HCT116 (cell line): ENCODE data around the gene ZNF675. TPM values are rescaled to one million over a fixed set of nuclear protein-coding genes. Genes with fewer than 3 reads are reported as not detected.

Experiments
- ATAC-seq: fragments of 200-7000 bp; cut with Tn5 transposase; 2 replicates; pipeline ENCODE4 v1.9.1; 2020; ENCODE audit warnings: mild to moderate bottlenecking, moderate library complexity
- BruUV-seq: library from RNA; stranded (reverse); fragments of 400-500 nt; replicated peaks from 2 replicates; lab custom pipeline; 2021; lab: Mats Ljungman, UMichigan
- CTCF ChIA-PET: fragments of 300-600 bp; sonication (Branson Sonifier 250); formaldehyde crosslinking; loops from one replicate; lab custom pipeline; 2021; ENCODE audit warnings: antibody characterized with exemption; lab: Charles Lee
- POLR2A ChIA-PET: fragments of 300-600, 350-600 bp; sonication (Branson Sonifier 250); formaldehyde crosslinking; loops from one replicate; lab custom pipeline; 2021; ENCODE audit warnings: antibody characterized with exemption; lab: Charles Lee
- RAD21 ChIA-PET, 2 experiments: fragments of 300-600 bp; sonication (Branson Sonifier 250); formaldehyde crosslinking; loops; one replicate each; lab custom pipeline; 2023; ENCODE audit warnings: low total read pairs in 2 of 2; ENCODE audit not compliant: uncharacterized antibody in 2 of 2, unreplicated experiment in 2 of 2, low non-redundant PET in 1 of 2; lab: Charles Lee
- DNase-seq: peaks from one replicate; pipeline ENCODE4 v3.0.0-alpha.2; 2010; ENCODE audit warnings: low read depth, low spot score
- H2AFZ ChIP-seq: fragments of 200-600 bp; shearing (Covaris generic), sonication (generic); 2 replicates; pipeline ENCODE4 v1.6.1; 2017; ENCODE audit warnings: low read depth, mixed run types, mixed read lengths, antibody characterized with exemption, low read length; ENCODE audit not compliant: poor library complexity, severe bottlenecking
- H3K27ac ChIP-seq: 2 replicates; pipeline ENCODE4 v1.5.1; 2012; ENCODE audit warnings: low read depth, low read length
- H3K27me3 ChIP-seq: fragments of 200-600 bp; sonication (generic); 2 replicates; pipeline ENCODE4 v1.6.1; 2016; ENCODE audit warnings: mixed run types, low read length, mixed read lengths; ENCODE audit not compliant: insufficient read depth
- H3K36me3 ChIP-seq, 2 experiments: fragments of 200-500 bp in 1 of 2; fragments of 200-600 bp in 1 of 2; sonication (Bioruptor generic) in 1 of 2; sonication (generic) in 1 of 2; 2 replicates each; pipeline versions ENCODE4 v1.5.1 to v1.6.1; 2014 to 2016; ENCODE audit warnings: low read length in 2 of 2, inconsistent platforms in 1 of 2, mixed read lengths in 1 of 2, mixed run types in 1 of 2; ENCODE audit not compliant: insufficient read depth in 2 of 2, control insufficient read depth in 1 of 2
- H3K4me1 ChIP-seq, 2 experiments: fragments of 200-600 bp in 1 of 2; sonication (generic) in 1 of 2; 2 replicates each; pipeline versions ENCODE4 v1.5.1 to v1.6.1; 2012 to 2017; ENCODE audit warnings: low read length in 2 of 2, inconsistent platforms in 1 of 2, mild to moderate bottlenecking in 1 of 2, mixed read lengths in 1 of 2, mixed run types in 1 of 2, moderate library complexity in 1 of 2; ENCODE audit not compliant: insufficient read depth in 2 of 2, control insufficient read depth in 1 of 2
- H3K4me2 ChIP-seq: fragments of 200-600 bp; sonication (generic); 2 replicates; pipeline ENCODE4 v1.6.1; 2017; ENCODE audit warnings: mixed run types, low read length, mixed read lengths
- H3K4me3 ChIP-seq, 2 experiments: fragments of 200-600 bp in 1 of 2; sonication (generic) in 1 of 2; replicated peaks in 1 of 2; 2 replicates each; pipeline ENCODE4 v1.5.1; 2011 to 2016; ENCODE audit warnings: low read length in 2 of 2, control low read depth in 1 of 2, low read depth in 1 of 2, mild to moderate bottlenecking in 1 of 2, mixed read lengths in 1 of 2, mixed run types in 1 of 2
- H3K79me2 ChIP-seq: fragments of 200-600 bp; sonication (generic); 2 replicates; pipeline ENCODE4 v1.6.1; 2017; ENCODE audit warnings: mild to moderate bottlenecking, mixed run types, low read length, moderate library complexity, mixed read lengths; ENCODE audit not compliant: insufficient read depth
- H3K9ac ChIP-seq: fragments of 200-600 bp; sonication (generic); 2 replicates; pipeline ENCODE4 v1.6.1; 2016; ENCODE audit warnings: low read length, mixed read lengths
- H3K9me2 ChIP-seq: fragments of 200-600 bp; sonication (generic), shearing (Covaris generic); 2 replicates; pipeline ENCODE4 v1.6.1; 2017; ENCODE audit warnings: mixed run types, mild to moderate bottlenecking, moderate library complexity; ENCODE audit not compliant: insufficient read depth
- H3K9me3 ChIP-seq, 2 experiments: fragments of 200-500 bp in 1 of 2; fragments of 200-600 bp in 1 of 2; sonication (Bioruptor generic) in 1 of 2; sonication (generic) in 1 of 2; 2 replicates each; pipeline ENCODE4 v1.6.1; 2014 to 2017; ENCODE audit warnings: low read length in 2 of 2, mixed read lengths in 2 of 2, inconsistent platforms in 1 of 2, low read depth in 1 of 2, mild to moderate bottlenecking in 1 of 2, mixed run types in 1 of 2, moderate library complexity in 1 of 2; ENCODE audit not compliant: control insufficient read depth in 1 of 2, insufficient read depth in 1 of 2
- H4K20me1 ChIP-seq: fragments of 200-600 bp; sonication (generic), shearing (Covaris generic); 2 replicates; pipeline ENCODE4 v1.6.1; 2017; ENCODE audit warnings: mixed run types, mild to moderate bottlenecking, moderate library complexity; ENCODE audit not compliant: insufficient read depth
- EGR1 ChIP-seq: IDR thresholded peaks from 2 replicates; pipeline ENCODE4 v1.6.1; 2012; ENCODE audit warnings: low read depth
- POLR2A ChIP-seq: IDR thresholded peaks from 2 replicates; pipeline ENCODE4 v1.7.0; 2011; ENCODE audit warnings: borderline replicate concordance; ENCODE audit not compliant: insufficient read depth, insufficient read length; ENCODE audit errors: extremely low read depth
- RAD21 ChIP-seq: IDR thresholded peaks from 2 replicates; pipeline ENCODE4 v1.6.1; 2012; ENCODE audit warnings: low read depth, mild to moderate bottlenecking
- SRF ChIP-seq: IDR thresholded peaks from 2 replicates; pipeline ENCODE4 v1.6.1; 2012; ENCODE audit warnings: low read depth
- ZFX ChIP-seq: fragments of 450-650 bp; IDR thresholded peaks from 2 replicates; pipeline ENCODE4 v1.6.1; 2017
- intact Hi-C: fragments of 100-400 bp; cut with micrococcal nuclease; formaldehyde crosslinking; loops from 2 replicates; pipeline ENCODE4 v1.10.0; 2022
- total RNA-seq: library from RNA; stranded (reverse); gene quantifications from one replicate; pipeline ENCODE4 v1.2.1, GENCODE V29; 2021; ENCODE audit not compliant: unreplicated experiment
- TF ChIP-seq, protein P1 (sequence below): IDR thresholded peaks from 2 replicates; pipeline ENCODE4 v1.6.1; 2012

The ZNF675 gene
- total RNA-seq, 1 experiment from 2014 or later, result 4.9 TPM

DNA sequence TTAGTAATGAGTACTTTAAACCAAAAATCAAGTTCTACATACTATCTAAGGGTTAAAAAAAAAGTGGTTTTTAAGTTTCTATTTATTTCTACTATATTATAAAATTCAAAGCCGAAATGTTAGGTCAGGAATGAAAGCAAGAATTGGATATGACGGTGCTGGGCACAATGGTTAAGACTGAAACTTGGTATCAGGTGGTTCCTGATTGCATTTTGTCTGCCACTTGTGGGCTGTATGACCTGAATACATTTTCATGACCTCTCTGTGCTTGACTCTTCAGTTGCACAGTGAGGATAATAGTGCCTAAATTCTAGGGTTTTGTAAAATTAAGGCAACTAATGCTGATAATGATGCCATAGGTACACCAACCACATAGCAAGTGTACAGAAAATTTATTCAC, 22.3 kb upstream of the ZNF675 start:
- H3K9ac ChIP-seq, result no peak overlapping the region
- RAD21 ChIA-PET, result no interaction called here
- no peaks in the 10 kb centered on the region for H3K9me2 ChIP-seq
- no peak overlapping the region for H3K4me2 ChIP-seq
- H3K9me3 ChIP-seq, result no peaks in the 10 kb centered on the region; a peak in 1 of 4 replicates
- POLR2A ChIA-PET, result no interaction called here
- ATAC-seq (no peak), DNase-seq (no peak)
- H3K79me2 ChIP-seq, result no peaks in the 10 kb centered on the region
- no peak overlapping the region for H3K4me3 ChIP-seq
- H4K20me1 ChIP-seq, result no peaks in the 10 kb centered on the region
- CTCF ChIA-PET, result no interaction called here
- no TSS peak for BruUV-seq
- intact Hi-C loops, result no loop called here
- no peak overlapping the region for H3K27ac ChIP-seq
- H3K27me3 ChIP-seq, result no peaks in the 10 kb centered on the region
- H3K4me1 ChIP-seq, result no peaks in the 10 kb centered on the region
- TF ChIP-seq ZFX, result no peak
- no peak overlapping the region for H2AFZ ChIP-seq
- H3K36me3 ChIP-seq, result no peaks in the 10 kb centered on the region

DNA sequence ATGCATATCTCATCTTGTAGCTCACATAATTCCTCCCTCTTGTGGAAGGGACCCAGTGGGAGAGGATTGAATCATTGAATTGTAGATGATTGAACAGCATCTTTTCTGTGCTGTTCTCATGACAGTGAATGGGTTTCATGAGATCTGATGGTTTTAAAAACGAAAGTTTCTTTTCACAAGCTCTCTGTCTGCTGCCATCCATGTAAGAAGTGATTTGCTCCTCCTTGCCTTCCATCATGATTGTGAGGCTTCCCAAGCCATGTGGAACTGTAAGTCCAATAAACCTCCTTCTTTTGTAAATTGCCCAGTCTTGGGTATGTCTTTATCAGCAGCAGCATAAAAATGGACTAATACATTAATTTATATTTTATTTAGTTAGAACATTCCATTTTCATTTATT, 19.6 kb upstream of the ZNF675 start:
- no peak for ATAC-seq

DNA sequence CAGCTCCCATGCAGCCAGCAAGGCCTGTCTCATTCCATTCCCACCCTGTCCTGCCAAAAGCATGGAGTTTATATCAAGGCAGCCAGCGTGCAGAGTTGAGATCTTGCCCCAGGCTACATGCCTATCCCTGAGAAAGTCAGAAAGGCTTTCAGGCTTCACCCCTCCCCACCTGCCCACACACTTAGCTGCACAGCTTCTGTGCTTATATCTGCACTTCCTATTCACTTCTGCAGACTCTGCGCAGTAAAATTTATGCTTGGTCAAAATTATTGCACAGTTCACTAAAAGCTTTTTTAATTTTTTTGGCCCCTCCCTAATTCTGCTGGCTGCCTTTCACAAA, 12.5 kb upstream of the ZNF675 start:
- no peak overlapping the region for H3K27ac ChIP-seq
- no peaks in the 10 kb centered on the region for H3K27me3 ChIP-seq
- no peaks in the 10 kb centered on the region for H3K79me2 ChIP-seq
- RAD21 ChIA-PET, result no interaction called here
- no peaks in the 10 kb centered on the region for H3K36me3 ChIP-seq
- DNase-seq (no peak), ATAC-seq (no peak)
- intact Hi-C loops, result no loop called here
- no peak for TF ChIP-seq ZFX
- no peak for TF ChIP-seq EGR1
- TF ChIP-seq RAD21, result no peak
- TF ChIP-seq POLR2A, result no peak
- no peaks in the 10 kb centered on the region for H3K9me2 ChIP-seq
- H2AFZ ChIP-seq, result no peak overlapping the region
- H3K9me3 ChIP-seq, result peaks cover 4 to 10% of the 10 kb centered on the region in 2 experiments; a peak in 2 of 4 replicates
- POLR2A ChIA-PET, result no interaction called here
- H3K4me2 ChIP-seq, result no peak overlapping the region
- no TSS peak for BruUV-seq
- H4K20me1 ChIP-seq, result no peaks in the 10 kb centered on the region
- no peak overlapping the region for H3K9ac ChIP-seq
- no peak overlapping the region for H3K4me3 ChIP-seq
- CTCF ChIA-PET, result no interaction called here
- no peaks in the 10 kb centered on the region for H3K4me1 ChIP-seq

More for the DNA sequence above, 19.6 kb upstream of the ZNF675 start:
- no peak for DNase-seq
- Histone ChIP-seq H3K36me3 (no peaks in the 10 kb centered on the region), H3K27ac (no peak overlapping the region), H4K20me1 (no peaks in the 10 kb centered on the region), H3K4me1 (no peaks in the 10 kb centered on the region), H3K9me2 (no peaks in the 10 kb centered on the region), H3K27me3 (no peaks in the 10 kb centered on the region), H3K9me3 (peaks cover 4 to 5% of the 10 kb centered on the region in 2 experiments; a peak in 2 of 4 replicates), H3K4me2 (no peak overlapping the region), H3K79me2 (no peaks in the 10 kb centered on the region), H3K4me3 (no peak overlapping the region), H2AFZ (no peak overlapping the region), H3K9ac (no peak overlapping the region)
- RAD21 ChIA-PET, result no interaction called here
- POLR2A ChIA-PET, result no interaction called here
- intact Hi-C loops, result no loop called here
- TF ChIP-seq SRF, result no peak
- TF ChIP-seq ZFX, result no peak
- TF ChIP-seq, protein P1, sequence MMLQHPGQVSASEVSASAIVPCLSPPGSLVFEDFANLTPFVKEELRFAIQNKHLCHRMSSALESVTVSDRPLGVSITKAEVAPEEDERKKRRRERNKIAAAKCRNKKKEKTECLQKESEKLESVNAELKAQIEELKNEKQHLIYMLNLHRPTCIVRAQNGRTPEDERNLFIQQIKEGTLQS, result no peak
- CTCF ChIA-PET, result no interaction called here
- no TSS peak for BruUV-seq
